HG02763 (cell line): ENCODE results near the gene TEAD2.

Source experiments
- ATAC-seq: cut with Tn5 transposase; IDR thresholded peaks from one replicate; pipeline ENCODE4 v1.9.1; 2021; ENCODE audit warnings: mild to moderate bottlenecking, moderate library complexity; ENCODE audit not compliant: unreplicated experiment

The TEAD2 gene

GRCh38 chr19:49294401-49294800, 67.8 kb downstream of the TEAD2 start:
- ATAC-seq, result no peak
